ENCODE data around the gene CDC37.
"Not testable (repeated sequence)": the region's sequence is repeated elsewhere in the genome, so short reads cannot be mapped to it uniquely, and the experiment has no call there.

The CDC37 gene

DNA sequence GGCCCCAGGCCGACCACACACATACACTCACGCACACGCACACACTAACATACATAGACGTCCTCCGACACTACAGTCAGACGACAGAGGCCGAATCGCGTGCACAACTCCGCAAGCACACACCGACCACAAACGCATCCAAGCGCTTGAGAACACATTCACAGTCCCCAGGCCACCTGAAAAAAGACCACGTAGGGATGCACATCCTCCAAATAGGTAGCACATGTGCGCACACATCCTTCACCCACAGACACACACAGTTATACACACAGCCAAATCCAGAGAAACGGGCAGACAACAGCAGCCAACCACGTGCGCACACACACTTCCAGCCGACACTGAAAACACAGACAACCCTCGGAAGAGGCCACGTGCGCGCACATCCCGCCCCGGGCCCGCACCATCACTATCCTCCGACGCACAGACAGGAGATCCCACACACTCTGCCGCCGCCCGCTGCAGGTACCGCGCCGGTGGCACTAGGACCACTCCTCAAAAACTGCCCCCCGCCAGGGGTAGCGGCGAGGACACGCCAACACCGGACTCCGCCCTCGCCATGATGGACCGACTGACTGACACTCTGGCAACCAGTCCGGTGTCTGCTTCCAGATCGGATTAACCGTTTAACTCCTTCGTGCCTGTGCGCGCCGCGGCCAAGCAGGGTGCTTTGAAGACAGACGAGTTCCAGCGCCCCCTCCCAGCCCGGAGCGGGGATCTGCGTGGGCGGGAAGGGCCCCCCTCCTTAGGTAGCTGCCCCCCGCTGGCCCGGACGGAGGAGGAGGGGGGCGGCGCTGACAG is 16.5 kb upstream of the CDC37 start:
- peak; percentile 27 for DNase-seq

- peak; percentile 32 for DNase-seq
Measured at GRCh38 chr19:10419200-10419645, 15.9 kb upstream of the CDC37 start.

GRCh38 chr19:10418485-10419199 is 15.3 kb upstream of the CDC37 start:
- no peak for DNase-seq

GRCh38 chr19:10418235-10418484 is 14.8 kb upstream of the CDC37 start:
- DNase-seq = no peak

- no peak for DNase-seq
Measured at GRCh38 chr19:10417541-10418234, 14.3 kb upstream of the CDC37 start.

DNA sequence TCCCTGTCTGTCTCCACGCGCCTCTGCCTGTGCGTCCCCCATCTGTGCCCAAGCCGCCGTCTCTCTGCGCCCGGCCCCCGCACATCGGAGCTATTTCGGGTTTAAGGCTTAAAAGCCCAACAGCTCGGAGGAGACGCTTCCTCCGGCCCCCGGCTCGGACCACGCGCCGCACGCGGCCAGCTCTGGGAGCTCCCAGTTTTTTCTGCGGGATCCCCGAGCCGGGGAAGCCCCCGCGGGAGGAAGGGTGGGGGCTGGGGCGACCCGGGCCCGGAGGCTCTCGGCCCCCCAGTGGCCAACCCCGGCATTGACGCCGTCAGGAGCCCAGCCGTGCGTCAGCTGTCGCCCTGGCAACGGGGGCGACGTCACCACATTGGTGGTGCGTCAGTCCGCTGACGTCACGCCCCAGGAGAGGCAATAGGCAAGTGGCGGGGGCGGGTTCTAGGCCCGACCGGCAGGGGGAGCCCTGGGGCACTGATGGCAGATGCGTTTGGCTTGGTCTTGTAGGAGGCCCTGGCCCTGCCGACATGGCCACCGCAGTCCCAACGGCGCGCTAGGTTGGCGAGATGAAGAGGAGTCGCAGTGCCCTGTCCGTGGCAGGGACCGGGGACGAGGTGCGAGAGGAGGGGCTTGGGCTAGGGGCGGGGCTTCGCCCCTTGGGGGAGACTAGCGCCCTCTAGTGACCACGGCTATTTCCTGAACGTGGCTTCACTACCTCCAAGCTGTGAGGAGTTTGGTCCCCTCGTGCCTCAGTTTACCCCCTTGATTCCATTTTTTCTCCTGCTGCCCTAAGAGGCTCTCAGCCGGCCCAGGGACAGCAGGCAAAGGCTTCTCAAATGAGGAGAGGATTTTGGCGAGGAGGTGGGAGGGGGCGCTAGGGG is 13.3 kb upstream of the CDC37 start:
- peak; percentile 82 for DNase-seq

DNA sequence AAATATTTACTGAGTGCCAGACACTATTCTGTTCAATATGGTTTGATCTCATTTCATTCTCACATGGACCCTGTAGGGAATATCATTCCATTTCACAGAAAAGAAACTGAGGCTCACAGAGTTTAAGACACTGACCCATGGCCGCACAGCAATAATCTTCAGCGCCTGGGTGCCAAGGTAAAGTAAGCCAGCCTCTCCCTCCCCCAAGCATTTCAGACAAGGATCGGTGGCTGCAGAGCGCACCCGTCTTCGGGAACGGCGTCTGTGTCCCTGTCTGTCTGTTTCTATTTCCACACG is 12.7 kb upstream of the CDC37 start:
- DNase-seq = no peak

- no peak for DNase-seq
Measured at GRCh38 chr19:10412257-10412977, 9.1 kb upstream of the CDC37 start.

GRCh38 chr19:10411224-10411623 is 7.9 kb upstream of the CDC37 start:
- DNase-seq = not testable (repeated sequence)

DNA sequence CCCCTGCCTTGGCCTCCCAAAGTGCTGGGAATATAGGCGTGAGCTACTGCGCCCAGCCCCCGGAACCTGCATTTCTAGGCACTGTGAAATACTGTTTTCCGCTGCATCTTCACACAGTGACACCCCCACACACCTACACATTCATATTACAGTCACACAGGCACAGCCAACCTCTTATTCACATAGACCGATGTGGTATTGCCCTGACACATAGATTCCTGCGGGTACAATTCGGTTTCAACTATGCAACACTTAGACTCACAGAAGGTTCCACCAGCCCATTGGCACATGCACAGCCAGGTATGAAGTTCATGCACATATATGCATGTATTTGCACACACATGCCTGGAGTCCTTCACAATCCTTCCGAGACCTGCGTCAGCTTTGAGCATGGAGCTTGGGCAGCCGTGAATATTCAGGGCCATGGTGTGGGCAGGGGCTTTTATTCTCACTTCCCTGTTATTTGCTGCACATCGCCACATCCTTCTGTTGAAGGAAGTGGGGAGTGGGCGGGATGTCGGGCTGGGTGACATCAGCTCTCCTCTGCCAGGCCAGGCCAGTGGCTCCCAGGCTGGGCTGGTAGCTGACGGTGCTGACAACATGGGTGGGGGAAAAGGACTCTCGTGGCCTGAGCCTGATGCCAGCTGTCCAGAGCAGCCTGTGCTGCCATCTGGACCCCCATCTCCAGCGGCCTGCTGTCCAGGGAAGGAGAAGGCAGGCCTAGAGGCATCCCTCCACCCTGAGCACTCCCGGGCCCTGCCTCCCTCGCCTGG is 5.4 kb upstream of the CDC37 start:
- DNase-seq = peak; percentile 70

GRCh38 chr19:10407096-10407495 is 3.8 kb upstream of the CDC37 start:
- no peak for DNase-seq

DNA sequence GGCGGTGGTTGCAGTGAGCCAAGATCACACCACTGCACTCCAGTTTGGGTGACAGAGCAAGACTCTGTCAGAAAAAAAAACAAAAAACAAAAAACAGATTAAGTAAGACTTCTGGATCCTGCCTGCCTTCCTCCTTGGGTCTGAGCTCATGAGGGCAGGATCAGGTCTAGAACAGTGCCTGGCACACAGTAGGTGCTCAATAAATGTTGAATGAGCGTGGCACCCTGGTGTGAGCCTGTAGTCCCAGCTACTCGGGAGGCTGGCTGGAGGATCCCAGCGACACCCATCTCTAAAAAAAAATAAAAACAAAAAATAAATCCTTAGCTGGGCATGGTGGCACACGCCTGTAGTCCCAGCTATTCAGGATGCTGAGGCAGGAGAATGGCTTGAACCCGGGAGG is 2.8 kb upstream of the CDC37 start:
- DNase-seq = no peak

- DNase-seq = peak; percentile 67
Measured at GRCh38 chr19:10404888-10405820, 1.8 kb upstream of the CDC37 start.

GRCh38 chr19:10402441-10403038 is 802 bp downstream of the CDC37 start:
- DNase-seq = no peak

DNA sequence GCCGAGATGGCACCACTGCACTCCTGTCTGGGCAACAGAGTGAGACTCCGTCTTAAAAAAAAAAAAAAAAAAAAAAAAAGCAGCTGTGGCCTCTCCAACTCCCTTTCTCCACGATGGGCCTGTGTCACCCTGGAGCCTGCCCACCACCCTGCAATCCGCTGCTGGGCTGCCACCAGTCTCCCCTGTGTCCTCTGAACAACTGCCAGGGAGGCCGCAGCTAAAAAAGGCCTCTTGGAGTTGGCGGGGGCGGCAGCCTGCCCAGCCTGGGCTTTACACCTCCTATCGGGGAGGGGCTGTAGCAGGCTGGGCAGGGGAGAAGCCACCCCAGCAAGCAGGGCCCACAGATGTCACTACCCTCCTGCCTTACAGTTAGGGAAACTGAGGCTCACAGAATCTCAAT is 3.5 kb downstream of the CDC37 start:
- no peak for DNase-seq

- not testable (repeated sequence) for DNase-seq
Measured at GRCh38 chr19:10399340-10399739, 4.0 kb downstream of the CDC37 start.

DNA sequence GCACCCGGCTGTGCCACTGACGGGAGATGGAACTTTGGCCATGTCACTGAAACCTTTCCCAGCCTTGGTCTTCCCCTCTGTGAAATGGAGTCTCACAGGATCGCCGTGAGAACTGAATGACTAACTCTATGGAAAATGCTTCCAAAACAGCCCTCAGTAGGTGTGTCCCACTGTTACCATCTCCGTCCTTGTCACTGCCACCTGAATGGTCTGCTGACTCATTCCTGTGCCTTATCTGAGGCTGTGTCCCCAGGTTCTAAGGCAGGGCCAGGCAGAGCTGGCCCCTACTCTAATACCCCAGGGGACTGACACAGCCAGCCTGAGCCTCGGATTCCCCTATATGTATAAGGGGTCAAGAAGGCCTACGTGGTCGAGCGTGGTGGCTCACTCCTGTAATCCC is 4.5 kb downstream of the CDC37 start:
- DNase-seq = no peak

DNA sequence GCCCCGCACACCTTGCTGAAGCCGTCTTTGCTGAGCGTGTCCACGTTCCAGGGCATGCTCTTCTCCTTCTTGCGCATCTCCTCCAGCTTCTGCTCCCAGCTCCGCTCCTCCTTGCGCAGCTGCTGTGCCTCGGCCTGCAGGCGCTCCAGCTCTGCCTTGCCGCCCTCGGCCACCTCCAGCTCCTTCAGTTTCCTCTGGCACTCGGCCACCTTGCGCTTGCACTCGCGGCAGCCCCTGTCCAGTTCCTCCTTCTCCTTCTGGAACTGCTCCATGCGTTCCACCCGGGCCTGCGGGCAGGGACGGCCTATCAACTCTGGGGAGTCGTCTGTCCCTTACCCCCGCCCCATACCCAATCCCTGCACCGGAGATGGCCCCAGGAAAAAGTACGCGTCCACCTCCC is 7.4 kb downstream of the CDC37 start:
- DNase-seq = no peak

DNA sequence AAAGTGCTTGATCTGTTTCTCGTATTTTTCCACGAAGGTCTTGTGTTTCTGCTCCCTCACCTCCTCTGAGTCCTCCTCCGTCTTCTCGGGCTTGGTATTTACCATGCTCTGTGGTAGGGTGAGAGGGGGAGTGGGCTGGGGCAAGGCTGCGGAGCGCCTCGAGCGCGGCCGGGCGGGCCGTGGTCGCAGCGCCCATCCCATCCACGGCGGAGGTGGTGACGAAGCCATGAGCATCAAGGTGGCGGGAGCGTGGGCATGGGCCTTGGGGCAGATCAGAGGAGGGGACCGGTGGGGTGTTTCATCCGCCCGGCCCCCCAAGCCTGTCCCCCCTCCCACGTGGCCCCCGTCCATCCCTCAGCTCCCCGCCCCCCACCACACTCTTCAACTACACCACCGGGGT is 7.9 kb downstream of the CDC37 start:
- DNase-seq = no peak

DNA sequence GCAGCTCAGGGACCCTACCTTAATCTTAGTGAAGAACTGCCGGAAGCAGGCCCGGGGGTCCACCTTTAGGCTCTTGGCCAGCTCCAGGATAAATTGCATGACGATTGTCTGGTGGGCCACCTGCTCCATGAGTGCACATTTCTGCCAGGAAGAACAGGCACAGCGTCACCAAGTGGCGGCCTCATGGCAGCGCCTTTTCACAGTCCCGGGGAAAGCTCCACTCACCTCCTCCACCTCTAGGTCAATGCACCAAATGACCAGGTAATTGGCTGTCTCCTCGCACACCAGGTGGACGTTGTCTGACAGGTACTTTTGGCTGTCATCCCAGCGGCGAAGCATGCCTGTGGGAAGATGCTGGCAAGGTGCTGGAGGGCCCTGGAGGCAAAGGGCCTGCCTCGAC is 8.3 kb downstream of the CDC37 start:
- no peak for DNase-seq

Measured in CD4-positive, alpha-beta T cell treated with Interleukin-6 for 4 hours (primary cell).